Body of pancreas (tissue), 4 donors: ENCODE measurements around the gene PKNOX2. TPM values are rescaled to one million over a fixed set of nuclear protein-coding genes. Genes with fewer than 3 reads are reported as not detected.

Experiments used
- ATAC-seq: fragments of 150-250 bp; one replicate; pipeline ENCODE4 v1.9.1; 2016
- DNase-seq, 4 donors: peaks; one replicate each; pipeline ENCODE4 v3.0.0-alpha.2; 2019
- H3K27ac ChIP-seq, 4 donors: fragments of 200-600 bp; sonication (generic); 1 replicate in 3 of 4; 2 replicates in 1 of 4; pipeline versions ENCODE4 v1.5.1 to v1.6.1; 2016 to 2019; ENCODE audit warnings: mild to moderate bottlenecking in 1 of 4, mixed read lengths in 1 of 4, moderate library complexity in 1 of 4
- H3K27me3 ChIP-seq, 2 donors: fragments of 200-600 bp; sonication (generic); one replicate each; pipeline ENCODE4 v1.6.0; 2016; ENCODE audit warnings: mild to moderate bottlenecking in 1 of 2
- H3K36me3 ChIP-seq, 2 donors: fragments of 200-600 bp; sonication (generic); replicated peaks in 1 of 2; 2 replicates each; pipeline ENCODE4 v1.5.1; 2016; ENCODE audit warnings: low read depth in 2 of 2; ENCODE audit not compliant: insufficient read depth in 1 of 2
- H3K4me1 ChIP-seq: fragments of 200-600 bp; sonication (generic); one replicate; pipeline ENCODE4 v1.6.0; 2016
- H3K4me3 ChIP-seq, 2 donors: fragments of 200-600 bp; sonication (generic); 1 replicate in 1 of 2; 2 replicates in 1 of 2; pipeline ENCODE4 v1.5.1; 2016 to 2019
- H3K9me3 ChIP-seq, 3 donors: fragments of 200-600 bp; sonication (generic); 1 replicate in 2 of 3; 2 replicates in 1 of 3; pipeline ENCODE4 v1.5.1; 2016
- POLR2A ChIP-seq, 3 donors: fragments of 450-650 bp; IDR thresholded peaks; one replicate each; pipeline ENCODE4 v1.6.1; 2016; ENCODE audit warnings: antibody characterized with exemption in 3 of 3, mild to moderate bottlenecking in 2 of 3
- WGBS, 2 donors: methylation state at CpG; one replicate each; pipeline ENCODE4 v1.1.5; 2017; 5-methylcytosine and 5-hydroxymethylcytosine counted together
- intact Hi-C: fragments of 100-400 bp; cut with DNase I; formaldehyde crosslinking; loops from one replicate; pipeline ENCODE4 v1.15.1; 2023
- total RNA-seq, 2 donors: library from RNA; depleted of rRNA; stranded (reverse); fragments of >200 nt; gene quantifications; one replicate each; pipeline ENCODE4 v1.1.0, GENCODE V29; 2016
- TF ChIP-seq, protein P1 (sequence below), 7 experiments: fragments of 450-650 bp in 4 of 7; fragments of 200-600 bp in 3 of 7; sonication (generic) in 3 of 7; IDR thresholded peaks; one replicate each; pipeline ENCODE4 v1.5.1; 2016 to 2019; ENCODE audit warnings: antibody characterized with exemption in 7 of 7

PKNOX2 gene
- total RNA-seq, 2 donors from 2014 or later: 4.2 to 4.9 TPM

DNA sequence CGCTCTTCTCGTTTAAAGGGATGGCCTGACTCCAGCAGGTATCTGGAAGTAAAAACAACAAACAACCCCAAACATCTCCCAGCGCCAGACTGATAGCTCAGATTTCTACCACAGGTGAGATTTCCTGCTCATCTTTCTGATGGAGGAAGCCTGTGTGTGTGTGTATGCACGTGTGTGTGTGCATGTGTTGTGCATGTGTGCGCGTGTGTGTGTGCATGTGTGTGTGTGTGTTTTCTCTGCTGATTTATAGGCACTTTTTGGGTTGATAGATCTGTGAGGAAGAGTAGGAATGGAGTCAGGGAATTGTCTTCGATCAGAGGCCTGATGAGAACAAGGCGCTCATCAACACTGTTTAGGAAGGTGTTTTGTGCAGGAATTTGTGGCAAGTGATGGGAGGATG, 103.0 kb downstream of the PKNOX2 start:
- no peak overlapping the region for H3K4me3 ChIP-seq
- H3K4me1 ChIP-seq: peaks cover 9% of the 10 kb centered on the region
- WGBS, 2 donors: 77 to 87% methylated on average over 8 of the region's 8 CpGs
- no peaks in the 10 kb centered on the region for H3K36me3 ChIP-seq
- DNase-seq: no peak
- no peak for ATAC-seq
- H3K27ac ChIP-seq: no peak overlapping the region
- intact Hi-C loops: no loop called here
- no peak for TF ChIP-seq POLR2A (IDR thresholded peaks at IDR 0.05)
- TF ChIP-seq, protein P1, sequence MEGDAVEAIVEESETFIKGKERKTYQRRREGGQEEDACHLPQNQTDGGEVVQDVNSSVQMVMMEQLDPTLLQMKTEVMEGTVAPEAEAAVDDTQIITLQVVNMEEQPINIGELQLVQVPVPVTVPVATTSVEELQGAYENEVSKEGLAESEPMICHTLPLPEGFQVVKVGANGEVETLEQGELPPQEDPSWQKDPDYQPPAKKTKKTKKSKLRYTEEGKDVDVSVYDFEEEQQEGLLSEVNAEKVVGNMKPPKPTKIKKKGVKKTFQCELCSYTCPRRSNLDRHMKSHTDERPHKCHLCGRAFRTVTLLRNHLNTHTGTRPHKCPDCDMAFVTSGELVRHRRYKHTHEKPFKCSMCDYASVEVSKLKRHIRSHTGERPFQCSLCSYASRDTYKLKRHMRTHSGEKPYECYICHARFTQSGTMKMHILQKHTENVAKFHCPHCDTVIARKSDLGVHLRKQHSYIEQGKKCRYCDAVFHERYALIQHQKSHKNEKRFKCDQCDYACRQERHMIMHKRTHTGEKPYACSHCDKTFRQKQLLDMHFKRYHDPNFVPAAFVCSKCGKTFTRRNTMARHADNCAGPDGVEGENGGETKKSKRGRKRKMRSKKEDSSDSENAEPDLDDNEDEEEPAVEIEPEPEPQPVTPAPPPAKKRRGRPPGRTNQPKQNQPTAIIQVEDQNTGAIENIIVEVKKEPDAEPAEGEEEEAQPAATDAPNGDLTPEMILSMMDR (IDR thresholded peaks at IDR 0.05): no peak
- H3K9me3 ChIP-seq: no peaks in the 10 kb centered on the region
- no peaks in the 10 kb centered on the region for H3K27me3 ChIP-seq

DNA sequence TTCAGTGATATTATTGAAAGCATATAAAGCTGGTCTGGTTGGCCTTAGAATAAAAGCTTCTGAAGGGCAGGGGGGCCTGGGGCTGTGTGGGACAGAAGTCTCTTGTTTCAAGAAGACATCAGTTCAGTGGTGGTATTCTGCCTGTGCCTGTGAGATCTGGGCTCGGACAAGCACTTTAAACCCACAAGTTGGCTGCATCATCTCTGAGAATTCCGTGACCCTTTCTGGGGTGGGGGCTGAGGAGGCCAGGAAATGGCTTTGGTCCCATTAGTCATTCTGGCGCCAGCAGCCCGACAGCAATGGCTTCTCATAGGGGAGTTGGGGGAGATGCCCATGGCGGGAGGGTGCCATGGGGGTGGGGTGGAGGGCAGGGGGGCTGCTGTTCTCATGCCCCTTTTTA, 104.1 kb downstream of the PKNOX2 start:
- Histone ChIP-seq H3K4me3 (no peak overlapping the region), H3K27me3 (no peaks in the 10 kb centered on the region), H3K27ac (no peak overlapping the region), H3K4me1 (peaks cover under 1% of the 10 kb centered on the region), H3K36me3 (no peaks in the 10 kb centered on the region), H3K9me3 (no peaks in the 10 kb centered on the region)
- ATAC-seq: no peak
- WGBS, 2 donors: 61 to 92% methylated on average over 5 of the region's 5 CpGs
- intact Hi-C loops: no loop called here
- TF ChIP-seq, protein P1 (IDR thresholded peaks at IDR 0.05): no peak
- TF ChIP-seq POLR2A (IDR thresholded peaks at IDR 0.05): no peak
- DNase-seq: no peak

DNA sequence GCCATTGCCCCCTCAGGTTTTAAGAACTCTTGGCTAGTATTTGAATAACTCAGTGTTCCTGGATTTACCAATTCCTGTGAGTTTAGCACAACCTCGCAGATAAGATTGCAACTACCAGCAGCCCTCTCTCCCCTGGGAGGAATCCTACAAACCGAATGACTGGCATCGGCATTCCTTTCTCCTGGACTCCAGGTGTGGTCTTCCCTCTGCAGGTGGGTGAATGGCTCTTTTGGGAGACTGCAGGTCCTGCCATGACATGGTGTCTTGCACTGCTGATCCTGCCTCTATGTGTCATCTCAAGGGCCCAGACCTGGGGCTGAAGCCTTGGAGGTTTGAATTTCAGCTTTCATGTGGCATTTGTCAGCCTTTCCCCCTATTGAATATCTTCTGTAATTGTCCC, 105.6 kb downstream of the PKNOX2 start:
- no peak for DNase-seq
- Histone ChIP-seq H3K4me1 (peaks cover 7% of the 10 kb centered on the region), H3K4me3 (no peak overlapping the region), H3K36me3 (no peaks in the 10 kb centered on the region), H3K27ac (no peak overlapping the region), H3K9me3 (no peaks in the 10 kb centered on the region), H3K27me3 (no peaks in the 10 kb centered on the region)
- WGBS, 2 donors: 59 to 77% methylated on average over 3 of the region's 3 CpGs
- no peak for ATAC-seq
- intact Hi-C loops: no loop called here
- TF ChIP-seq, protein P1 (IDR thresholded peaks at IDR 0.05): no peak
- no peak for TF ChIP-seq POLR2A (IDR thresholded peaks at IDR 0.05)

DNA sequence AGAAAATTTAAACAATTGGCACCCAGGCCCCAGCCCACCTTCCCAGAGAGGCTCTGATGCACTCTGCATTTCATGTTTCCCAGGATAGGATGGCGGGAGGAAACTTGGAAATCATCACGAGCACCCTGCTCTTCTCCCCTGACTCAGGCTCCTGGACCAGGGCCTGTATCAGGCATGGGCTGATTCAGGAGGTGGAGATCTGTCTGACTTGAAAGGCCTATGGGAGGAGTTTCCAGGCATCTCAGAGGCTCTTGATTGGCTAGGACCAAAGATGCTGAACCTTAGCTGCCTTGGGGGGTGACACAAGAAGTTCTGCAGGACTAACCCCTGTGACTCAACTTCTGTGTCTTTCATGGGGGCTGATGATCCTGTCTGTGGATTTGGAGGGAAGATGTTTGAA, 106.2 kb downstream of the PKNOX2 start:
- peaks cover 13% of the 10 kb centered on the region for H3K4me1 ChIP-seq
- ATAC-seq: no peak
- TF ChIP-seq POLR2A (IDR thresholded peaks at IDR 0.05): no peak
- TF ChIP-seq, protein P1 (IDR thresholded peaks at IDR 0.05): no peak
- H3K27ac ChIP-seq: no peak overlapping the region
- no peak for DNase-seq
- intact Hi-C loops: no loop called here
- 82 to 88% methylated on average over 2 of the region's 2 CpGs for WGBS, 2 donors
- H3K27me3 ChIP-seq: no peaks in the 10 kb centered on the region
- H3K9me3 ChIP-seq: no peaks in the 10 kb centered on the region
- no peak overlapping the region for H3K4me3 ChIP-seq
- no peaks in the 10 kb centered on the region for H3K36me3 ChIP-seq

DNA sequence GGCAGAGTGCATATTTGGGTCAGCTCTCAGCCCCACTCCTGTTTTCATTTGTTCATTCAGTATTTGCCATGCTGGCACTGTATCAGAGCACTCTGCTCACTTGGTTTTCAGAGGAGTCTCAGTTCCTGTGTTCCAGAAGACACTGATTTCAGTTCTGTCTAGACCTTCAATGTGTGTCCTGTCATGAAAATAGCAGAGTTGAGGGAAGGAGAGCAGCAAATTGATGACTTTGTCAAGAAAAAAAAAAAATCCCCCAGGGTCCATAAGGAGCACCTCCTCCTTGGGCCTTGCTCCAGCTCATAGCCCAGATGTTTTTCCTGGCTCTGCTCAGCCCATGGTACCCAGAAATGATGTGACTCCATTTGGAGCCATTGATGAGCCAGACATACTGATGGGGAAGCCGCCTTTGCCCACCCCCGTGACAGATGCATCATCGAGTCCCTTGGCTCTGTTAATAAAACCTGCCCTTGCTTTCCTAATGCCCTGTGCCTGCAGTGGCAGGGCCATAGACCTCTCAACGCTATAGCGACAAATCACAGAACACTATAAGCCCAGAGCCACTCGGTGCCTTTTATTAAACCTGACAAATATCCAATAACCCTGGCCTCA, 107.0 kb downstream of the PKNOX2 start:
- Histone ChIP-seq H3K27ac (no peak overlapping the region), H3K4me3 (no peak overlapping the region), H3K9me3 (no peaks in the 10 kb centered on the region), H3K27me3 (no peaks in the 10 kb centered on the region), H3K4me1 (peaks cover 22% of the 10 kb centered on the region), H3K36me3 (no peaks in the 10 kb centered on the region)
- WGBS, 2 donors: 86 to 93% methylated on average over 6 of the region's 6 CpGs
- ATAC-seq (no peak), DNase-seq (no peak)
- intact Hi-C loops: no loop called here
- TF ChIP-seq, protein P1 (IDR thresholded peaks at IDR 0.05): no peak
- no peak for TF ChIP-seq POLR2A (IDR thresholded peaks at IDR 0.05)
